HS-27A (cell line): ENCODE results near the gene B4GALT5.
"Not testable (repeated sequence)": the region's sequence is repeated elsewhere in the genome, so short reads cannot be mapped to it uniquely, and the experiment has no call there.

ENCODE experiments used
- DNase-seq: peaks from one replicate; pipeline ENCODE4 v3.0.0-alpha.2; 2012; ENCODE audit warnings: low read depth, missing footprints

B4GALT5 gene

DNA sequence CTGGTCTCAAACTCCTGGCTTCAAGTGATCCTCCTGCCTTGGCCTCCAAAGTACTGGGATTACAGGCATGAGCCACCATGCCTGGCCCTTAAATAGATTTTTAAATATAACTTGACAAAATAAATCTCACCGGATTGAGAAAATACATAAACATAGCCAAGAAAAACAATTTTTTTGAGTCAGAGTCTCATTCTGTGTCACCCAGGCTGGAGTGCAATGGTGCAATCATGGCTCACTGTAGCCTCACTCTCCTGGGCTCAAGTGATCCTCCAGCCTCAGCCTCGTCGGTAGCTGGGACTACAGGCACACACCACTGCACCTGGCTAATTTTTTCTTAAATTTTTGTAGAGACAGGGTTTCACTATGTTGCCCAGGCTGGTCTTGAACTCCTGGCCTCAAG lies 85.4 kb downstream of the B4GALT5 start:
- DNase-seq, result not testable (repeated sequence)

DNA sequence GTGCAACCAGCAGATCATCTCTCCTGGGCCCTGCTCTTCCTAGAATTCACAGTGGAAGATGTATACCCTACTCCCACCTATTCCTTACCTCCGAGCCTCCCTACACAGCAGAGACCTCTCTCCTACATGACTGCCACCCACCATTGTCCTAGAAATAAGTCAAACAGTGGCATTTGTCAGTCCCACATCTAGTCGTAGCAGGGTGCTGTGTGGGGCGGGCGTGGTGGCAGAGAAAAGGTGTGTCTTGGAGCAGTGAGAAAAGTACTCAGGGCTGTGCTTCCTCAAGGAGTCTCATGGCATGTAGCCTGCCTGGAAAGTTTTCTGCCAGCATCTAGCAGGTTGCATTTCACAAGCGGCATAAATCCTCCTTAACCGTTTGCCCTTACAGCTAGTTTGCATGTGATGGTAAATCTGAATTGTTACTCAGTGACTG lies 86.3 kb downstream of the B4GALT5 start:
- DNase-seq, result no peak

DNA sequence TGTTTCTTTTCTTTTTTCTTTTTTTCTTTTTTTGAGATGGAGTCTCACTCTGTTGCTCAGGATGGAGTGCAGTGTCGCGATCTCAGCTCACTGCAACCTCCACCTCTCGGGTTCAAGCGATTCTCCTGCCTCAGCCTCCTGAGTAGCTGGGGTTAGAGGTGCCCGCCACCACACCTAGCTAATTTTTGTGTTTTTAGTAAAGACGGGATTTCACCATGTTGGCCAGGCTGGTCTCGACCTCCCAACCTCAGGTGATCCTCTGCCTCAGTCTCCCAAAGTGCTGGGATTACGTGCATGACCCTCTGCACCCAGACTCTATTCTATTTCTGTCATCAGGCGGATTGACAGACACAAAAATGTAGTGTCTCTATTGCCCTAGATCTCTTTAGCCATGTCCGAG lies 88.7 kb downstream of the B4GALT5 start:
- DNase-seq, result not testable (repeated sequence)

DNA sequence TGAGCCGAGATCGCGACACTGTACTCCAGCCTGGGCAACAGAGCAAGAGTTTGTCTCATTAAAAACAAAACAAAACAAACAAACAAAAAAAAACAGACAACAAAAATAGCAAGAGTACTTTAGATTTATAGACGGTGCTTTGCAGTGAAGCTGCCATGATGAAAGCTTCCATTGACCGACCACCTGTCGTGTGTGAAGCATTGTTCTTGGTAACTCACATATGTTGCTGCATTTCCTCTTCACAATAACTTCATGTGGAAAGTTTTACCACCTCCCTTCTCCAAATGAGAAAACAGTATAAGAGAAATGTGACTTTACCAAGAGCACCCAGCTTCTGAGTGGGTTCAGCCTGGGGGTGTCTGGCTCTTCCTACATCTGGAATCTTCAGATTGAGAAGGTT lies 89.4 kb downstream of the B4GALT5 start:
- no peak for DNase-seq

DNA sequence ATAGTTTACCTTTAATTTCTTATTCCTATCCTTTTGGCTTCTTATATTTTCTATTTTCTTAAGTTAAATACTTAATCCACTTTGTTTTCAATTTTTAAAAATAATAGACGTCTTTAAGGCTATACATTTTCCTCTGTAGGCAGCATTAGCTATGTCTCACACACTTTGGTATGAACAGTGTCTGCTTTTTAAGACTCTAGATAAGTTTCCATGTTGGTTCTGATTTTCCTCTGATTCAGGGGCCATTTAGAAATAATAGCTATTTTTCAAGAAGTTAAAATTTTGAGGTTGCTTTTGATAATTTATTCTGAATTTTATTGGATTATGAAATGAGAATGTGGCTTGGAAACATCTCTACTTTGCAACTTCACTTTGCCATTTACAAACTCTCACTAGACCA lies 91.4 kb downstream of the B4GALT5 start:
- no peak for DNase-seq

DNA sequence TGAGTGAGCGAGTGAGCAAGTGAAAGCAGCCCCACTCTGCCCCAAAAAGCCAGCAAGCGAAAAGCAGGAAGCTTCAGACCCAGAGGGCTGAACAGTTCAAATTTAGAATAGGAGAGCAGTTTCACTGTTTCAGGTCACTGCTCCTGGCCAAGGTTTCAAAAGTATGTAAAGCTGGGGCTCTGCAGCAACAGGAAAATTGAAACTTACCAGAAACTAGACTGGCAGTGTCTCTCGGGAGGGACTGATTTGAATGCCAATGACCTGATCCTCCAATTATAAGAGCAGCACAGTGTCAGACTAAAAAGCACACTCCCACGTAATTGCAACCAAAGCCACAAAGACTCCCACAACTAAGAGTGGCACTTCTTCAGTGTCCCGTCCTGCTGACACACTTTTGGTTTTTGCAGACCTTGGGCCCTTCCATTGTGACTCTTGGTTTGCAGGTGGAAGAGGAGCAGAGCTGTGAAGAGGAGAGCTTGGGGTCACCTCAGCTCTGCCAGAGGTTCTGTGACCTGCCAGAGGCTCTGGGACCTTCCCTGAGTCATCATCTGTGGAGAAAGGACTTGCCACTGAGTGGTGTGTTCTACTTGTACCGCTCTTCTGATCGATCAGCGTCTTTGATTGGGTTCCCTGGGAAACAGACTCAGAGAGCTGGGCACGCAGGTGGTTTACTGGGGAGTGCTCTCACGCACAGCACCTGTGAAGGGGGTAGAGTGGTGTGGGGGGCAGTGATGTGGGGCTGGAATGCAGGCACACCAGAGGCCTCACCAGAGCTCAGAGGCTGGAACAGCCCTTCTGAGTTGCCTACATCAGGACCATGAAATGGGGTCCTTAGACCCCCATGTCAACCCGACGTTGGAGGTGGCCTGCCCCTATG lies 93.1 kb downstream of the B4GALT5 start:
- DNase-seq, result no peak

DNA sequence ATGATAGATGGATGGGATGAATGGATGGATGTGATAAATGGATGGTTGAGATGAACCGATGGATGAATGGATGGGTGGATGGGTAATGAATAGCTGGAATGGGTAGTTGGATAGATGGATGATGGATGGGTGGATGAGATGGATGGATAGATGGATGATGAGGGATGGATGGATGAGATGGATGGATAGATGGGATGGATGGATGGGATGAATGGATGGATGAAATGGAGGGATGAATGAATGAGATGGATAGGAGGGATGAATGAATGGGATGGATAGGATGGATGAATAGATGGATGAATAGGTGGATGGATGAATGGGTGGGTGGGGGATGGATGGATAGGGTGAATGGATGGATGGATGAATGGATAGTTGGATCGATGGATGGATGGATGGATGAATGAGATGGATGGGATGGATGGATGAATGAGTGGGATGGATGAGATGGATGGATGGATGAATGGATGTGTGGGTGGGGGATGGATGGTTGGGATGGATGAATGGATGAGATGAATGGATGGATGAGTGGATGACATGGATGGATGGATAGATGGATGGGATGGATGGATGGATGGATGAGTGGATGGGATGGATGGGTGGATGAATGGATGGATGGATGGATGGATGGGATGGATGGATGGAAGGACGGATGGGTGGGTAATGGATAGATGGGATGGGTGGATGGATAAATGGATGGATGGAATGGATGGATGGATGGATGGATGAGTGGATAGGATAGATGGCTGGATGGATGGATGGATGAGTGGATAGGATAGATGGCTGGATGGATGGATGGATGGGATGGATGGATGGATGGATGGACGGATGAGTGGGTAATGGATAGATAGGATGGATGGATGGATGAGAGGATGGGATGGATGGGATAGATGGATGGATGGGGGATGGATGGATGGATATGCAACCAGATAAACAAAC lies 94.3 kb downstream of the B4GALT5 start:
- no peak for DNase-seq

DNA sequence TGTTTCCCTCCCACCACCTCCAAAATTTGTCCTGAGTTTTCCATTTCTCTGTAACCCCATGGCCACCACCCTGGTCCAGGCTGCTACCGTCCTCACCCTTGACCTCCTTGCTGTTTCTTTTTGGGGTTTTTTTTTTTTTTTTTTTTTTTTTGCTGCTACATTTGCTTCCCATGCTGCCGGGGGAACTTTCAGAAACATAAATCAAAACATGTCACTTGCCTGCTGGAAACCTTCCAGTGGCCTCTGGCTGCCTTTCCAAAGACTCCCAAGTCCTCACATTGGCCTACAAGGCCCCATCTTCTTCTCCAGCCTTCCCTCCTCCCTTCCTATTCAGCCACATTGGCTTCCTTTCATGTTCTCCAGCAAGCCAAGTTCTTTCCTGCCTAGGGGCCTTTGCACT lies 95.4 kb downstream of the B4GALT5 start:
- DNase-seq, result no peak

DNA sequence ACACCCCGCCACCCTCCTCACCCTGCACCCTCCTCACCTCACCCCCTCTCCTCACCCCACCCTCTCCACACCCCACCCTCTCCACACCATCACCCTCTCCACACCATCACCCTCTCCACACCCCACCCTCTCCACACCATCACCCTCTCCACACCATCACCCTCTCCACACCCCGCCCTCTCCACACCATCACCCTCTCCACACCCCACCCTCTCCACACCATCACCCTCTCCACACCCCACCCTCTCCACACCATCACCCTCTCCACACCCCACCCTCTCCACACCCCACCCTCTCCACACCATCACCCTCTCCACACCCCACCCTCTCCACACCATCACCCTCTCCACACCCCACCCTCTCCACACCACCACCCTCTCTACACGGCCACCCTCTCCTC lies 96.3 kb downstream of the B4GALT5 start:
- DNase-seq, result not testable (repeated sequence)

DNA sequence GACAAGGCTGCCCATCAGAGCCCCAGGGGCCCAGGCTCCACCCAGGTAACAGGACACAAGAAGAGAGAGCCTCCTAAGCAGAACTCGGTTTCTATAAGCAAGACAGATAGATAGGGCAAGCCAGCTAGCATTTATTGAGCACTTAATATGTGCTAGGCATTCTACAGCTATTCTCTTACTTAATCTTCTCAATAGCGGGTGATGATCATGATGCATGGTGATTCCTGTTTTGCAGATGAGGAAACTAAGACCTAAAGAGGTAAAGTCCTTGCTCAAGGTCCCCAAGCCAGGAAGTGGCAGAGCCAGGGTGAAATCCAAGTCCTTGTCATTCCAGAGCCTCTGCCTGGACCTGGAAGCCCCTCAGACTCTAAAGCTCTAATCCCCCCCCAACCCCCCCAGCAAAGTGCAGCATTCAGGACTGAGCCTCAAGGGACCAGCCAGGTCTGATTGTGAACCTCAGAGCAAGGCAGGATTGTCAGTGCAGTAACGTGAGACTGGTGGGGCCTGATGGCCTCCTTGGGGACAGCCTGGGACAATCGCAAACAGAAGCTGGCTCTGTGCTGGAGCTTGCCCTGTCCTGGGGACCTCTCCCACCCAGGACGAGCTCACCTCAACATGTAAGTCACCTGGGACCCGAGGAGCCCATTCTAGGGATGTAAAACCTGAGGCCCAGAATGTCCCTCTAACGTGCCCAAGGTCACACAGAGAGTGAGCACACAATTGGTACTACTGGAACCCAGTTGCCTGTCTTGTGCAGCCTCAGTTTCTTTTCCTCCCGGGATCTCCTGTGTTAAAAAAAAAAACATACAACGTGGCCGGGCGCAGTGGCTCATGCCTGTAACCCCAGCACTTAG lies 97.3 kb downstream of the B4GALT5 start:
- DNase-seq, result no peak

DNA sequence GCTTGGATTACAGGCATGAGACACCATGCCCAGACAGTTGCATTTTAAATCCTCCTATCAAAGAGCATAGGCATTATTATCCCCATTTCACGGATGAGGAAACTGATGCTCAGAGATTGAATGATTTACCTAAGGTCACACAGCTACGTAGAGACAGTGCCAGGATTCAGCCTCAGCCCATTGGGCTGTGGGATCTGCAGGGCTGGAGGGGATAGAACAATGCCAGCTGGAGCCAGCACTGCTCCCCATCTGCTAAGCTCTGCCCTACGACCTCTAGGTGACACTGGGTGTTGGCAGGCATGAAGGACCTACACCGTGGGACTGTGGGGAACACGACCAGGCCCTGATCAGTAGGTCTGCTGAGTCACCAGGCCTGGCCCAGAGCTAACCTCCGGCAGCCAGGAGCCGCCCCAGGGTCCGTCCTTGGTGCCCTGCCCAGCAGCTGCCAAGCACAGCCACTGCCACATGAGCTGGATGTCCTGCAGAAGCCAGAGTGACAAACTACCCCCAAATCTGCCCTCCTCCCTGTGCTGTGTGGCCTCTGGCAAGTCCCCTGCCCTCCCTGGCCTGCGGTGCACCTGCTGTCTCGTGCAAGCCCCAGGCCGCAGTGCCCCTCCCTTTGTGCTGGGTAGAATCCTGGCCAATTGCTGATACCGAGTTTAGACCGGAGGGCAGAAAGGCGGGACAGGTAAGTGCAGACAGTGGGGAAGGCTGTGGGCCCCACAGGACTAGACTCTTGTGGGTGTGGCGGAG lies 98.1 kb downstream of the B4GALT5 start:
- no peak for DNase-seq

DNA sequence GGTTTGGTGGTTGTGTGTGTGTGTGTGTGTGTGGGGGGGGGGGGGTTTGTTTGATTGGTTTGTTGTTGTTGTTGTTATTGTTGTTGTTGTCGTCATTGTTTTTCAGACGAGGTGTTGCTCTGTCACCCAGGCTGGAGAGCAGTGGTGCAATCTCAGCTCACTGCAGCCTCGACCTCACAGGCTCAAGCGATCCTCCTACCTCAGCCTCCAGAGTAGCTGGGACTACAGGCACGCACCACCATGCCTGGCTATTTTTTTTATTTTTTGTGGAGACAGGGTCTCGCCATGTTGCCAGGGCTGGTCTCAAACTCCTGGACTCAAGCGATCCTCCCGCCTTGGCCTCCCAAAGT lies 98.7 kb downstream of the B4GALT5 start:
- not testable (repeated sequence) for DNase-seq

DNA sequence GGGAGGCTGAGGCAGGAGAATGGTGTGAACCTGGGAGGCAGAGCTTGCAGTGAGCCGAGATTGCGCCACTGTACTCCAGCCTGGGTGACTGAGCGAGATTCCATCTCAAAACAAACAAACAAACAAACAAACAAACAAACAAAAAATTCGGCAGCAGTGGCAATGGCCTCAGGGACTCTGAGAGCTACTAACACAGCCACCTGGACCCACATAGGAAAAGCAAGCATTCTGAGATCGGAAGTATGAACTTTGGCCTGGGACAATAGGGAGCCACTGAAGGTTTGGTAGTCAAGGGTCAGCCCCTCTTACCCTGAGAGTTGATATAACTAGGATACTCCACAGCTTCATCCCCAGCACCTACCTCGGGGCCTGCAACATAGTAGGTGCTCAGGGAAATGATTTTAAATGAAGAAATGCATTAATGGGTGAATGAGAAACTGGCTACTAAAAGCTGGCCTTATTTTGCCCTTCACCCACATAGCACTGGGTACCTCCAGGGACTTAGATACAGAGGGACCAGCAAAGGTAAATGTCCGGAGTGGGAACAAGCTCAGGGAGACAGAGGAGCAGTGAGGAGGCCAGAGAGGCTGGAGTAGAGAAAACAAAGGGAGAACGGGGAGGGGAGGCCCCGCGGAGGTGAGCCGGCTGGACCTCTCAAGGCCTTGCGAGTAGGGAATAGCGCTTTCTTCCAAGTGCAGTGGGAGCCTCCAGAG lies 99.2 kb downstream of the B4GALT5 start:
- no peak for DNase-seq

DNA sequence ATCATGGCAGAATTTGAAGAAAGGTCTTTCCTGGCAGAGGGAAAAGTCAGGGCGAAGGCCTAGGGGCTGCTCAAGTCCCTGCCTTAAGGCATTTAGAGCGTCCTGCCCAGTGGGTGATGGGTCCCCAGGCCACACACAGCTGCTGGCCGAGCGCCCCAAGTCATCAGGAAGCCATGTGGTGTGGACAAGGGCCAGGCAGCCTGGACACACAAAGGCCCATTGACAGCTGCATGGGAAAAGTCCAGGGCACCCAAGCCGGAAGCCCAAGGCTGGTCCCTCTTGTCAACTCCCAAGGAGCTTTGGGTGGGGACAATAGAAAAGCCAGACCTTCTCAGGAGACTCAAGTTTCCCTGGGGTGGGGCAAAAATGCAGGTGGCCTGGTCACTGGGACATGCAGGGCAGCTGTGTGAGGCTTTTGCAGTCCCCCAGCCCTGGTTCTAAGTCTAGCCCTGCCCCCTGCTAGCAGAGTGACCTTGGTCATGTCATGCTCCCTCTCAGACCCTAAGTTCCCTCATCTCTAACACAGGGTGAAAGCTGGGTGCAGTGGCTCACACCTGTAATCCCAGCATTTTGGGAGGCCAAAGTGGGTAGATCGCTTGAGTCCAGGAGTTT lies 101.4 kb downstream of the B4GALT5 start:
- no peak for DNase-seq

DNA sequence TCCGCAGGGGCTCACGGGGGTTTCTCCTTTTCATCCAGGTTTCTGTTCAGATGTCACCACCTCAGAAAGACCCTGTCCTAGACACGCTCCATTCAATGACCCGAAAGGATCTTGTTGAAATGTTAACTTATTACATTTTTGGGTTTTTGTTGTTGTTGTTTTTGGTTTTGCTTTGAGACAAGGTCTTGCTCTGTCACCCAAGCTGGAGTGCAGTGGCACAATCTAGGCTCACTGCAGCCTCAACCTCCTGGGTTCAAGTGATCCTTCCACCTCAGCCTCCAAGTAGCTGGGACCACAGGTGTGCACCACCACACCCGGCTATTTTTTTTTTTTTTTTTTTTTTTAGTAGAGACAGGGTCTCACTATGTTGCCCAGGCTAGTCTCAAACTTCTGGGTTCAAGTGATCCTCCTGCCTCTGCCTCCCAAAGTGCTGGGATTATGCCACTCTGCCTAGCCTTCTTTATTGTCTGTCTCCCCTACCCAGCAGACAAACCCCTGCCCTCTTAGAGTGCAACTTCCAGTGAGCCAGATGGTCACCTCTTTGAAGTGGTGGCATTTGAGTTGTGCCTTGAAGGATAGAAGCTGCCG lies 102.0 kb downstream of the B4GALT5 start:
- not testable (repeated sequence) for DNase-seq

DNA sequence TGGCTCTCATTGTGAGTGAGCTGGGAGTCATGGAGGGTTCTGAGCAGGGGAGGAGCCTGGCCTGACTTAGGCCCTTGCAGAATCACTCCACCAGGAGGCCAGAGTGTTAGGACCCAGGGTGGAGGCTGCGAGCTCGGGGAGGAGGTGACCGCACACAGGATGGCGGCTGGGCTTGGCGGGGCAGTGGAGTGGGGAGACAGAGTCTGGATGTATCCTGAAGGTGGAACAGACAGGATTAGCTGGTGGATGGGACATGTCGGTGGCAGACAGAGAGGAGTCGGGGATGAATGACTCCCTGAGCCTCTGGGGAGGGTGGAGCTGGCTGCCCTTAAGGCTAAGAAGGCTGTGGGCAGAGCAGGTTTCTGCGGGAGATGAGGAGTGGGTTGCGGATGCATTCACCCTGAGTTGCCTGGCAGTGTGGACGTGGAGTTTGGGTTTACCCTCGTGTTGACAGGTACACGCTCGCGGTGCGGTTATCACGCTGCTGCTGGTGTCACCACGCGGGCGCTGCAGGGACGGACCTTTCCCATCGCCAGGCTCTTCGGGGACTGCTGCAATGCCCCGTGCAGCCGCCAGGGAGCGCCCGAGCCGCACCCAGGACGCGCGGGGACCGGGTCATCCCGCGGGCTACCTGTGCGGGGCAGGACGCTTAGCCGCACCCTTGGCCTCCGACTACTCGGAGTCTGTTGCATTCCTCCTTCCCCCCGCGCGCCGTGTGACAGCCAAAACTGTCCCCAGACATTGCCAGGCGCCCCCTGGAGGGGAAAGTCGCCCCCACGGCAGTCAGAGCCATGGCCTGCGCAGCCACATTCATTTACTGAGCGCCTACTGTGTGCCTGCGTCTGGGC lies 102.8 kb downstream of the B4GALT5 start:
- no peak for DNase-seq

DNA sequence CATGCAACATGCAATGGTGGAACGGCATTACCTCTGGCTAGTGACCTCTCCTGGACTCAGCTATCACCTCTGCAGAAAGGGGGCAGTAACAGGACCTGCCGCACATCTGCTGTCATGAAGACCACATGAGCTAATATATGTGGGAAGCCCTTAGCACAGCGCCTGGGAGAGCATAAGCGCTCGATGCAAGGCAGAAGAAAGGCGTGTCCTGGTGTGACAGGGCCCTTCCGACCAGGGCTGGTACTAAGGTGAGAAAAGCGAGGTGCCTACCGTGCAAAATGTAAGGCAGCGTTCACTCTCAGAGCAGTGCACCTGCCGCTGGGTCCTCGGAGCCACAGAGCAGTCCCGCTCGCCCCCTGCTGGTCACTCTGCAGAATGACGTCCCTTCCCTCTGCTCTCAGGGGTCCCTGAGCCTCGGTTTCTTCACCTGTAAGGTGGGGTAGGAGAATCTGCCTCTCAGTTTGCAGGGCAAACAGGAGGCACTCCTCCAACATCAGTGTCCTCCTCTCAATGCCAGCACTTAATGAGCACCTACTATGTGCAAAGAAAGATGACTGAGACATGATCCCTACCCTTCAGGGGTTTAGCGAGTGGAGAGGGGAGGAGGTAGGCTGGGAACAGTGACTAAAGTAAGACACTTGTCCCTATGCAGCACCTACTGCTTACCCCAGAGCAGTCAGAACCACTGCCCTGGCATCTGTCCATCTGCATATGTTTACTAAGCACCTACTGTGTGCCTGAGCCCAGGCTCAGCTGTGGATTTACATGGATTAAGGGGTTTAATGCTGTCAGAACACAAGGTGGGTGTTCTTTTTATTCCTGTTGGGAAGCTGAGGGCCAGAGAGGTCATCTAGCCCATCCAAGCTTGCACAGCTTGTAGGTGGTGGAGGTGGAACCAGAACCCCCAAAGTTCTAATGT lies 104.7 kb downstream of the B4GALT5 start:
- no peak for DNase-seq

DNA sequence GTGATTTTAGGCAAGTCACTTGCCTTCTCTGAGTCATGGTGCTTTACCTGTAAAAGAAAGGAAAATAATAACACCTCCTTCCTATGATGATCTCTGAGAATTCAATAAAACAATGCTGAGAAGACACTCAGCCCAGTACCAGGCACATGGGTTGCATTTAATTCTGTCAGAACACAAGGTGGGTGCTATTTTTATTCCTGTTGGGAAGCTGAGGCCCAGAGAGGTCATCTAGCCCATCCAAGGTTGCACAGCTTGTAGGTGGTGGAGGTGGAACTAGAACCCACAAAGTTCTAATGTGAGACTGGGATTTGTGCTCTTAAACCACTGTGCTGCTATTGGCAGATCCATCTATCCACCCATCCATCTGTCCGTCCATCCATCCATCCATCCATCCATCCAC lies 106.1 kb downstream of the B4GALT5 start:
- no peak for DNase-seq
